Metanephros (tissue), 2 donors: ENCODE results near the gene SIK3. TPM values are rescaled to one million over a fixed set of nuclear protein-coding genes. Genes with fewer than 3 reads are reported as not detected.
A peak's percentile ranks its signal among the peaks of the same experiment; 100 is the strongest.

Experiments used
- small RNA-seq: library from RNA; depleted of rRNA; stranded (forward); fragments of <200 nt; gene quantifications from one replicate; pipeline ENCODE3, GENCODE V24; 2014; ENCODE audit warnings: low replicate concordance
- total RNA-seq: library from RNA; depleted of rRNA; stranded (reverse); fragments of >200 nt; gene quantifications from one replicate; pipeline ENCODE4 v1.2.3, GENCODE V29; 2014

The SIK3 gene
- total RNA-seq = 37.4 TPM

GRCh38 chr11:117098269-117099232 lies at the start of gene SIK3:
Gene SIK3 (minus strand): TSS chr11:117098428. CDS start chr11:117098415, 13 bp downstream.

DNA sequence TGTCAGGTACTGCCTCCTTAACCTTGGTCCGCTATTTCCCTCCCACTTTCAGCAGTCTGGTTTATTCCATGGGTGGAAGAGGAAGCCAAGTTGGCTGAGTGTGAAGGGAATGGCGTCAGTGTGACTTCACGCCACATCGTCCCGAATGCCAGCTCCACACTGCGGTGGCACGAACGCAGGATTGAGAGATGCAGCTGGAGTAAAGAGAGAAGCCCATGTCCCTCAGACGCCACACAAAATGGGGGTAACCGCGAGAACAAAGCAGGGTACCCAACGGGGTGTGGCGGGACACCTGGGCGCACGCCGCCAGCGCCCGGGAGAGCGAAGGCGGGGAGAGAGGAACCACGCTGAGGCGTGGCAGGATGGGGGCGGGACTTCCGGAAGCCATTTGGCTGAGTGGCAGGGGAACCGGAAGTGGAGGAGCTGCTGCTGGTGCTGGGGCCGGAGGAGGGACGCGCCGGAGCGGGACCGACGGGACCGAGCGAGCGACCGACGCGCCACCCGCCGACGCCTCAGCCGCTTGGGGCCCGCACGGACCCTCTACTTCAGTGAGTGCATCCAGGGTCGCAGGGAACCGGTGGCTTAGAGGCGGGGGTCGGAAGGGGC lies 45.7 kb upstream of the SIK3 start, which contains the start of gene PAFAH1B2:
Gene PAFAH1B2 (plus strand): TSS at position 417 of the 606 bp plus-strand sequence. CDS start 8,161 bp downstream, outside the sequence.

GRCh38 chr11:116837231-116838091 lies 260.8 kb downstream of the SIK3 start, which contains the start of gene APOA1:
Gene APOA1 (minus strand): TSS chr11:116837622. CDS start chr11:116837387, 235 bp downstream.

DNA sequence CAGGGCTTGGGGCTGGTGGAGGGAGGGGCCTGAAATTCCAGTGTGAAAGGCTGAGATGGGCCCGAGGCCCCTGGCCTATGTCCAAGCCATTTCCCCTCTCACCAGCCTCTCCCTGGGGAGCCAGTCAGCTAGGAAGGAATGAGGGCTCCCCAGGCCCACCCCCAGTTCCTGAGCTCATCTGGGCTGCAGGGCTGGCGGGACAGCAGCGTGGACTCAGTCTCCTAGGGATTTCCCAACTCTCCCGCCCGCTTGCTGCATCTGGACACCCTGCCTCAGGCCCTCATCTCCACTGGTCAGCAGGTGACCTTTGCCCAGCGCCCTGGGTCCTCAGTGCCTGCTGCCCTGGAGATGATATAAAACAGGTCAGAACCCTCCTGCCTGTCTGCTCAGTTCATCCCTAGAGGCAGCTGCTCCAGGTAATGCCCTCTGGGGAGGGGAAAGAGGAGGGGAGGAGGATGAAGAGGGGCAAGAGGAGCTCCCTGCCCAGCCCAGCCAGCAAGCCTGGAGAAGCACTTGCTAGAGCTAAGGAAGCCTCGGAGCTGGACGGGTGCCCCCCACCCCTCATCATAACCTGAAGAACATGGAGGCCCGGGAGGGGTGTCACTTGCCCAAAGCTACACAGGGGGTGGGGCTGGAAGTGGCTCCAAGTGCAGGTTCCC lies 268.6 kb downstream of the SIK3 start, which contains the start of gene APOC3:
Gene APOC3 (plus strand): TSS at position 383 of the 659 bp plus-strand sequence. CDS start 676 bp downstream, outside the sequence.

DNA sequence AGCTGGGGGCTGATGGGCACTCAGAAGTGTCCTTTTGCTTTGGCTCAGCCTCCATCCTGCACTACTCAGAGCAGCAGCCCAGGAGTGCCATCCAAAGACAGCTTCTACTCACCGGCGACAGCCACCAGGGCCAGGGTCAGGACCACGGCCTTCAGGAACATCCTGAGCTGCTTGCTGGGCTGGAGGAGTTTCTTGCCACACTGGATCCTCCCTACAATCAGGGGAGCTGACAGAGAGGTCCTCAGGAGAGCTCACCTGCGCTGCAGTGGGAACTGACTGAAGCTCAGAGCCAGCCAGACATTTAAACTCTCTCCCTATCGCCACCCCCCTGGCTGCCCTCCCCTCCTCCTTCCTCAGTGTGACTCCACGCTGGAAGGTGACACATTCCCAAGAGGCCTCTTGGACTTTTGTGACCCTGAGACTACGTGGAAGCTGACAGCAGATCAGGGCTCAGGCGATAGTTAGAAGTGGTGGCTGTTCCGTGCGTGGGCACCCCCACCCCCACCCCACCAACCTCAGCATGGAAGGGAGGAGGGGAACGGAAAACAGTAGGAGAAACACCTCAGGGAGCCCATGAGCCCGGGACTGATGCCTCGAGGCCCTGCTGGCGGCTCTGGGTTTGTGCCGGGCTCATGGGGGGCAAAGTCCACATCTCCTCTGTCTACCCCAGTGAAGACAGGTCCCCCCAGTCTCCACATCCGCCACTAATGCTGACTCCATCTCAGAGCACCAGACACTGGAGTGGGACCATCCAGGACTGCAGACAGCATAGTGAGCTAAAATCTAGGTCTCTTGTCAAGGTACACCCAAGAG lies 275.0 kb downstream of the SIK3 start, which contains the start of gene APOA4:
Gene APOA4 (minus strand): TSS at position 274 of the 813 bp plus-strand sequence. CDS start 113 bp downstream, at position 161.

Small RNA genes within 50 kb of the gene (small RNA-seq; reads per million reads assigned to genes)
- gene AP000936.3 (not detected), gene RNY4P6 (0.23 reads per million, percentile 9 among the genes with 10 or more reads in this experiment)

Other genes with a start within 250 kb of the SIK3 start
- gene PAFAH1B2, start 45.9 kb upstream of the SIK3 start, total RNA-seq = 74.0 TPM
- 39.8 TPM for gene SIDT2, start 80.3 kb upstream of the SIK3 start, total RNA-seq
- gene TAGLN, start 100.9 kb upstream of the SIK3 start, total RNA-seq = 150 TPM
- gene PCSK7, start 133.6 kb upstream of the SIK3 start, total RNA-seq = 36.6 TPM
- gene RNF214, start 134.2 kb upstream of the SIK3 start, total RNA-seq = 25.4 TPM
- 6.8 TPM for gene BACE1-AS, start 192.9 kb upstream of the SIK3 start, total RNA-seq
- 27.8 TPM for gene BACE1, start 217.8 kb upstream of the SIK3 start, total RNA-seq
- gene CEP164, start 229.4 kb upstream of the SIK3 start, total RNA-seq = 26.4 TPM